IPS-18c (cell line): Measurements from ENCODE around the gene ZNF440.
"Not testable (repeated sequence)": the region's sequence is repeated elsewhere in the genome, so short reads cannot be mapped to it uniquely, and the experiment has no call there.

Experiments
- H3K4me3 ChIP-seq: 2 replicates; pipeline ENCODE4 v1.7.0; 2013; ENCODE audit warnings: low read depth, mild to moderate bottlenecking, low read length, moderate library complexity; ENCODE audit not compliant: insufficient read depth
- H3K9me3 ChIP-seq: one replicate; pipeline ENCODE4 v1.6.1; 2013; ENCODE audit warnings: mild to moderate bottlenecking, low read length, moderate library complexity; ENCODE audit not compliant: control insufficient read depth, insufficient read depth

ZNF440 gene

DNA sequence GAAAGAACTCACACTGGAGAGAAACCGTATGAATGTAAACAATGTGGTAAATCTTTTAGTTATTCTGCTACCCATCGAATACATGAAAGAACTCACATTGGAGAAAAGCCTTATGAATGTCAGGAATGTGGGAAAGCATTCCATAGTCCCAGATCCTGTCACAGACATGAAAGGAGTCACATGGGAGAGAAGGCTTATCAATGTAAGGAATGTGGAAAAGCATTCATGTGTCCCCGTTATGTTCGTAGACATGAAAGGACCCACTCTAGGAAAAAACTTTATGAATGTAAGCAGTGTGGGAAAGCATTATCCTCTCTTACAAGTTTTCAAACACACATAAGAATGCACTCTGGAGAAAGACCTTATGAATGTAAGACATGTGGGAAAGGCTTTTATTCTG is 53.7 kb downstream of the ZNF440 start:
- peaks cover 15% of the 10 kb centered on the region for H3K9me3 ChIP-seq
- not testable (repeated sequence) for H3K4me3 ChIP-seq

DNA sequence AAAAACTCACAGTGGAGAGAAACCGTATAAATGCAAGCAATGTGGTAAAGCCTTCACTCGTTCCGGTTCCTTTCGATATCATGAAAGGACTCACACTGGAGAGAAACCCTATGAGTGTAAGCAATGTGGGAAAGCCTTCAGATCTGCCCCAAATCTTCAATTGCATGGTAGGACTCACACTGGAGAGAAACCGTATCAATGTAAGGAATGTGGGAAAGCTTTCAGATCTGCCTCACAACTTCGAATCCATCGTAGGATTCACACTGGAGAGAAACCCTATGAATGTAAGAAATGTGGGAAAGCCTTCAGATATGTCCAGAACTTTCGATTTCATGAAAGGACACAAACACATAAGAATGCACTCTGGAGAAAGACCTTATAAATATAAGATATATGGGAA is 54.1 kb downstream of the ZNF440 start:
- H3K9me3 ChIP-seq: peaks cover 13% of the 10 kb centered on the region

DNA sequence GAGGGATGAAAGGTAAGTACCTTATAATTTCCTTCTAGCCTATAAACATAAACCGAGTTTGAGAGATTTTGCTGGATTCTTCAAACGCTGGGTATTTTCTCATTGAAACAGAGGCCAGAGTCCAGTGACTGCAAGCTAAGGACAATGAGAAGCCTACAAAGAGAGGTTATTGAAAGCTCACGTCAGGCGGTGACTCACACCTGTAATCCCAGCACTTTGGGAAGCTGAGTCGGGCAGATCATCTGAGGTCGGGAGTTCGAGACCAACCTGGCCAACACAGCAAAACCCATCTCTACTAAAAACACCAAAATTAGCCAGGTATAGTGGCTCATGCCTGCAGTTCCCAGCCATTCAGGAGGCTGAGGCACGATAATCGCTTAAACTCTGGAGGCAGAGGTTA is 58.6 kb downstream of the ZNF440 start:
- H3K4me3 ChIP-seq: no peak overlapping the region
- peaks cover 13% of the 10 kb centered on the region for H3K9me3 ChIP-seq

More for the DNA sequence above, 54.1 kb downstream of the ZNF440 start:
- H3K4me3 ChIP-seq: no peak overlapping the region

DNA sequence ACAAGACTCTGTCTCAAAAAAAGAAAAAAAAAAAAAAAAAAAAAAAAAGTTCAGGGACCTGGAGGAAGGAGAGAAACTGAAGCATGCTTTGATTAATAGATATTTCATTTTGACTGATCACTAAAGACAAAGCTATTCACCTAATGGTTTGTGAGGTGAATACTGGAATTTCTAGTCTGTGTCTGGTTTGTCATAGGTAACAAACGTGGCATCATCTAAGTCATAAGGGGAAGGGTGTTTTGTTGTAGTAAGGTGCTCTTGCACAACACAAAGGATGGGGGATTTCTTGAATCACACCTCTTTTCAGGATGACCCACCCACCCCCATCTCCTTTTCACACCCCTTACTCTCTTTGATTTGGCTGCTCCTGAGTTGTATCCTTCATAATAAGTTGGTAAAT is 59.7 kb downstream of the ZNF440 start:
- H3K9me3 ChIP-seq: peaks cover 13% of the 10 kb centered on the region
- H3K4me3 ChIP-seq: no peak overlapping the region

DNA sequence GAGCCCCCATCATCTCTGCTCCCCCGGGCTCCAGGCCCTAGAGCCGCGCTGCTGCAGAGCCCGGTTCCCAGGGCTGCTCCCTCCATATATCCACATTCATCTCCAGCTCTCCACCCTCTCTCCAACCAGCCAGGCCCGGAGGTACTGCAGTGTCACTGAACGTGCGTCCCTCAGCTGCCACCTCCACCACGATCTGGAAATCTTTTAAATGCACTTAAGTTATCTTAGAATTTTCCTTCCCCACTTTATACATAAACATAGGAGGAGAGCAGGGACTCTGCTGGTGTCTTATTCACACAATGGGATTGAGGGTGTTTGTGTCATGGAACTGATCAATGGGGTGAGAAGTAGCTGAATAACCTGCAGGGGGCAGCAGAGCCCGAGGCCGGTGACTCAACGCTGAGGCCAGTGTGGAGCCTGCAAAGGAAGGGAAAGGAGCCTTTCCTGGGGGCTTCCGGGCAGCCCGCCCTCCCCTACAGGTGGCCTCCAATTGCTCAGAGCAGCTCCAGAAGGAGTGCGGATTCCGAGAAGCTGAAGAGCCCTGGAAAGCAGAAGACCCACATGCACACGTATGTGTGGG is 65.7 kb downstream of the ZNF440 start:
- not testable (repeated sequence) for H3K4me3 ChIP-seq, H3K9me3 ChIP-seq

DNA sequence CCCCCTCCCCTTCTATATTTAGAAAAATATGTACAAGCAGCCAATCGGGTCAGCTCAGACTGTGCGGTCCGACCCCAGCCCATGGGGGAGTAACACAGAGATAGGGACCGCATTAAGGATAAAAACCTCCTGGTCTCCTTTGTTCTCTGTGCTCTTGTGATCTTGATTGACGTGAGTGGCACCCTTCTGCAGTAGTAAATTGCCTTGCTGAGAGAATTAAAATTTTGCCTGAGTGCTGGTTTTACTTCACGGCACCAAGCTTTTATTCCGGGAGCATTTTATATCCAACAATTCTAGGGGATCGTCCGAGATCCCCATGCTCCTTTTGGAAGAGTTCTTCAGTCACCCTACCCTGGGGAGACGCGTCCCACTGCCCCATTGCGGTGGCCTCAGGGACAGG is 66.5 kb downstream of the ZNF440 start:
- Histone ChIP-seq H3K4me3 (no peak overlapping the region), H3K9me3 (peaks cover 4% of the 10 kb centered on the region)

DNA sequence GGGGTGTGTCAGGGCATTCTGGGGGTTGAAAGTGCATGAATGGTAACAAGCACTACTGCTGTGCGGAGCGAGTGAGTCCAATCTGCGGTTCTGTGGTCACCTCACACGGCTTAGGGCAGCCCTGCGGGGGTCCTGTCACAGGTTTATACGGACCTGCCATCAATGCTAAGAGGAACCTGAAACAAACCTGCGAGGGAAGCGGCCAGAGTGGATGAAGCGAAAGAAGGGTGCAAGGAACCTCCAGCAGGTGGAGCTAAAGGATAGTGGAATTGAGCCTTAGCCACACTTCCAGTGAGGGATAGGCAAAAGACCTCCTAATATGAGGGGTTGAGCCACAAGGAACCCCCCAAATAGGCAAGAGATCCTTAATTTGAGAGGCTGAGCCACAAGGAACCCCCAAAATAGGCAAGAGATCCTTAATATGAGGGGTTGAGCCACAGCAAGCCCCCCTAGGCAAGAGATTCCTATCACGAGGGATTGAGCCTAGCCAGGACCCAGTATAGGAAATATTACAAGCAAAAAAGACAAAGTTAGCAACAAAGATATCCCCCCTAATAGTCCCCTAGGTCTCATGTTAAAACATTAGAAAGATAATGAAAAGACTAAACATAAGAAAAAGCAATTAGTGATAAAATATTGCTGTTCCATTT is 67.2 kb downstream of the ZNF440 start:
- Histone ChIP-seq H3K9me3 (peaks cover 4% of the 10 kb centered on the region), H3K4me3 (no peak overlapping the region)

DNA sequence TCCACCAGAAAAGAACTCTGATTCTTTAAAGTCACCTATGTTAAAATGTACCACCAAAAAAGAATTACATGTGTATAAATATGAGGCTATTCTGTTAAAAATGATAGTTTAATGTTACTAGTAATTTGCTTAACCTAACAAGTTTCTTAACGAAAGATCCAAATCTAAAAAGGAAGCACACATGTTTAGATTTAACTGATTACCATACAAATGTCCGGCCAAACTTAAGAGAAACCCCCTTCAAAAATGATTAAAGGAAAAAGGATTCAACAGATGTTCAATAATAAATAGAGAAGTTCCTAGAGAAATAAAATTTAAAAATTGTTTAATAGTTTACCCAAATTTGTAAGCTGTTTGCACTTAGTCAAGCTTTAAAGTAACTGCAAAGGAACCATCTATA is 68.5 kb downstream of the ZNF440 start:
- Histone ChIP-seq H3K9me3 (peaks cover 4% of the 10 kb centered on the region), H3K4me3 (no peak overlapping the region)
